ENCODE results near the gene ATRNL1. TPM values are rescaled to one million over a fixed set of nuclear protein-coding genes. Genes with fewer than 3 reads are reported as not detected.

The ATRNL1 gene
- total RNA-seq, 1 experiment from 2014 or later = 1.3 TPM

DNA sequence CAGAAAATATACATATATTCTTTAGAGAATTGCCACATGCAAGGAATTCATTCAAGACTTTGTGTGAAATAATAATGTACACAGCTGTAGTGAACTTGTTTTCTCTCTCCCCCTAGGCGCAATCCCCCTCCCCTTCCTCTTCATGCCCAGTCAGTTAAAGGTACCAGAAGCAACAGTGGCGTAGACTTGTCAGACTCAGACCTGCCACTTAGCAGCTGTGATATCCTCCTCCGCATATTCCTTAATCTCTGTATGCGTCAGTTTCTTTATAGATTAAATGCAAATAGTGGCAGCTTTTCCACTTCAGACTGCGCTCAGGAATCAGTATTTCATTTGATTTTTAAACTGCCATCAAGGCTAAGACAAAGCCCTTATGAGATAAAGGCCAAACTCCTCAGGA, 815.9 kb downstream of the ATRNL1 start:
- ChIA-PET CTCF (no interaction called here), RAD21 (ENCODE audit: low non-redundant PET in 1 of 2, low total read pairs in 2 of 2, uncharacterized antibody in 2 of 2, unreplicated experiment in 2 of 2) (no interaction called here), POLR2A (no interaction called here)
- no peaks in the 10 kb centered on the region for H3K79me2 ChIP-seq (ENCODE audit: insufficient read depth, low read length)
- no peaks in the 10 kb centered on the region for H4K20me1 ChIP-seq (ENCODE audit: insufficient read depth)
- H3K27ac ChIP-seq (ENCODE audit: low read depth, low read length) = no peak overlapping the region
- no peak for TF ChIP-seq POLR2A (IDR thresholded peaks at IDR 0.05; ENCODE audit: borderline replicate concordance, extremely low read depth, insufficient read depth, insufficient read length)
- no peak for TF ChIP-seq CBX3 (IDR thresholded peaks at IDR 0.05; ENCODE audit: low read depth)
- no peak for TF ChIP-seq TCF7L2 (IDR thresholded peaks at IDR 0.05; ENCODE audit: borderline replicate concordance, extremely low read depth, insufficient read depth, insufficient read length)
- TF ChIP-seq ELF1 (IDR thresholded peaks at IDR 0.05; ENCODE audit: borderline replicate concordance, low read depth) = no peak
- TF ChIP-seq POLR2AphosphoS5 (IDR thresholded peaks at IDR 0.05; ENCODE audit: low read depth, low read length) = no peak
- peaks cover 25% of the 10 kb centered on the region; the same call in 1 of the 2 replicates for H3K27me3 ChIP-seq (ENCODE audit: insufficient read depth, low read length)
- H3K9me2 ChIP-seq (ENCODE audit: insufficient read depth) = no peaks in the 10 kb centered on the region
- H3K4me1 ChIP-seq (ENCODE audit: control insufficient read depth in 1 of 2, insufficient read depth in 2 of 2, low read length in 2 of 2) = no peaks in the 10 kb centered on the region
- H2AFZ ChIP-seq (ENCODE audit: low read depth, low read length, poor library complexity, severe bottlenecking) = no peak overlapping the region
- H3K9me3 ChIP-seq (ENCODE audit: control insufficient read depth in 1 of 2, insufficient read depth in 1 of 2, low read depth in 1 of 2, low read length in 2 of 2) = no peaks in the 10 kb centered on the region
- no peak for DNase-seq (ENCODE audit: low read depth, low spot score)
- ATAC-seq = no peak
- no peak overlapping the region for H3K4me2 ChIP-seq (ENCODE audit: low read length)
- H3K4me3 ChIP-seq (replicated peaks in 1 of 2; ENCODE audit: low read depth in 1 of 2, low read length in 2 of 2) = no peak overlapping the region
- H3K9ac ChIP-seq (ENCODE audit: low read length) = no peak overlapping the region
- intact Hi-C loops (cut with micrococcal nuclease) = no loop called here
- no peaks in the 10 kb centered on the region for H3K36me3 ChIP-seq (ENCODE audit: control insufficient read depth in 1 of 2, insufficient read depth in 2 of 2, low read length in 2 of 2)
- no TSS peak for BruUV-seq (replicated peaks)

GRCh38 chr10:115909962-115910731, 817.0 kb downstream of the ATRNL1 start:
- RAD21 ChIA-PET (ENCODE audit: low non-redundant PET in 1 of 2, low total read pairs in 2 of 2, uncharacterized antibody in 2 of 2, unreplicated experiment in 2 of 2) = no interaction called here
- H3K4me3 ChIP-seq (replicated peaks in 1 of 2; ENCODE audit: low read depth in 1 of 2, low read length in 2 of 2) = no peak overlapping the region
- no peaks in the 10 kb centered on the region for H3K9me3 ChIP-seq (ENCODE audit: control insufficient read depth in 1 of 2, insufficient read depth in 1 of 2, low read depth in 1 of 2, low read length in 2 of 2)
- intact Hi-C loops (cut with micrococcal nuclease) = no loop called here
- peaks cover 25% of the 10 kb centered on the region; the same call in 1 of the 2 replicates for H3K27me3 ChIP-seq (ENCODE audit: insufficient read depth, low read length)
- H2AFZ ChIP-seq (ENCODE audit: low read depth, low read length, poor library complexity, severe bottlenecking) = no peak overlapping the region
- no peak overlapping the region for H3K9ac ChIP-seq (ENCODE audit: low read length)
- DNase-seq (ENCODE audit: low read depth, low spot score) (no peak), ATAC-seq (no peak)
- H3K9me2 ChIP-seq (ENCODE audit: insufficient read depth) = no peaks in the 10 kb centered on the region
- CTCF ChIA-PET = no interaction called here
- no peak overlapping the region for H3K27ac ChIP-seq (ENCODE audit: low read depth, low read length)
- no TSS peak for BruUV-seq (replicated peaks)
- POLR2A ChIA-PET = no interaction called here
- H3K36me3 ChIP-seq (ENCODE audit: control insufficient read depth in 1 of 2, insufficient read depth in 2 of 2, low read length in 2 of 2) = no peaks in the 10 kb centered on the region
- H3K4me1 ChIP-seq (ENCODE audit: control insufficient read depth in 1 of 2, insufficient read depth in 2 of 2, low read length in 2 of 2) = no peaks in the 10 kb centered on the region
- H3K4me2 ChIP-seq (ENCODE audit: low read length) = no peak overlapping the region
- H4K20me1 ChIP-seq (ENCODE audit: insufficient read depth) = no peaks in the 10 kb centered on the region
- no peaks in the 10 kb centered on the region for H3K79me2 ChIP-seq (ENCODE audit: insufficient read depth, low read length)
- TF ChIP-seq POLR2A (IDR thresholded peaks at IDR 0.05; ENCODE audit: borderline replicate concordance, extremely low read depth, insufficient read depth, insufficient read length) = no peak
- no peak for TF ChIP-seq EGR1 (IDR thresholded peaks at IDR 0.05; ENCODE audit: low read depth)
- TF ChIP-seq POLR2AphosphoS5 (IDR thresholded peaks at IDR 0.05; ENCODE audit: low read depth, low read length) = no peak
- no peak for TF ChIP-seq TCF7L2 (IDR thresholded peaks at IDR 0.05; ENCODE audit: borderline replicate concordance, extremely low read depth, insufficient read depth, insufficient read length)
- TF ChIP-seq EZH2phosphoT487 (IDR thresholded peaks at IDR 0.05; ENCODE audit: borderline replicate concordance) = no peak
- no peak for TF ChIP-seq CEBPB (IDR thresholded peaks at IDR 0.05; ENCODE audit: low read depth)
- TF ChIP-seq, protein P1, sequence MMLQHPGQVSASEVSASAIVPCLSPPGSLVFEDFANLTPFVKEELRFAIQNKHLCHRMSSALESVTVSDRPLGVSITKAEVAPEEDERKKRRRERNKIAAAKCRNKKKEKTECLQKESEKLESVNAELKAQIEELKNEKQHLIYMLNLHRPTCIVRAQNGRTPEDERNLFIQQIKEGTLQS (IDR thresholded peaks at IDR 0.05) = no peak
- TF ChIP-seq ZFX (IDR thresholded peaks at IDR 0.05) = no peak
- no peak for TF ChIP-seq SP1 (IDR thresholded peaks at IDR 0.05; ENCODE audit: low read depth)
- TF ChIP-seq RAD21 (IDR thresholded peaks at IDR 0.05; ENCODE audit: low read depth) = no peak
- no peak for TF ChIP-seq EZH2 (IDR thresholded peaks at IDR 0.05)
- TF ChIP-seq ZNF274 (IDR thresholded peaks at IDR 0.05; ENCODE audit: low read depth, low read length) = no peak
- TF ChIP-seq, protein P2, sequence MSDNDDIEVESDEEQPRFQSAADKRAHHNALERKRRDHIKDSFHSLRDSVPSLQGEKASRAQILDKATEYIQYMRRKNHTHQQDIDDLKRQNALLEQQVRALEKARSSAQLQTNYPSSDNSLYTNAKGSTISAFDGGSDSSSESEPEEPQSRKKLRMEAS (IDR thresholded peaks at IDR 0.05) = no peak
- no peak for TF ChIP-seq JUND (IDR thresholded peaks at IDR 0.05)
- no peak for TF ChIP-seq ELF1 (IDR thresholded peaks at IDR 0.05; ENCODE audit: borderline replicate concordance, low read depth)
- no peak for TF ChIP-seq YY1 (IDR thresholded peaks at IDR 0.05; ENCODE audit: extremely low read depth, insufficient replicate concordance, low read depth, low read length)
- TF ChIP-seq SIN3A (IDR thresholded peaks at IDR 0.05; ENCODE audit: low read depth) = no peak
- no peak for TF ChIP-seq FOSL1 (IDR thresholded peaks at IDR 0.05; ENCODE audit: low read depth)
